HG03565 (cell line): Measurements from ENCODE around the gene PDE9A.

Experiments used
- ATAC-seq: cut with Tn5 transposase; IDR thresholded peaks from one replicate; pipeline ENCODE4 v1.9.1; 2021; ENCODE audit warnings: mild to moderate bottlenecking, moderate library complexity; ENCODE audit not compliant: unreplicated experiment

The PDE9A gene

DNA sequence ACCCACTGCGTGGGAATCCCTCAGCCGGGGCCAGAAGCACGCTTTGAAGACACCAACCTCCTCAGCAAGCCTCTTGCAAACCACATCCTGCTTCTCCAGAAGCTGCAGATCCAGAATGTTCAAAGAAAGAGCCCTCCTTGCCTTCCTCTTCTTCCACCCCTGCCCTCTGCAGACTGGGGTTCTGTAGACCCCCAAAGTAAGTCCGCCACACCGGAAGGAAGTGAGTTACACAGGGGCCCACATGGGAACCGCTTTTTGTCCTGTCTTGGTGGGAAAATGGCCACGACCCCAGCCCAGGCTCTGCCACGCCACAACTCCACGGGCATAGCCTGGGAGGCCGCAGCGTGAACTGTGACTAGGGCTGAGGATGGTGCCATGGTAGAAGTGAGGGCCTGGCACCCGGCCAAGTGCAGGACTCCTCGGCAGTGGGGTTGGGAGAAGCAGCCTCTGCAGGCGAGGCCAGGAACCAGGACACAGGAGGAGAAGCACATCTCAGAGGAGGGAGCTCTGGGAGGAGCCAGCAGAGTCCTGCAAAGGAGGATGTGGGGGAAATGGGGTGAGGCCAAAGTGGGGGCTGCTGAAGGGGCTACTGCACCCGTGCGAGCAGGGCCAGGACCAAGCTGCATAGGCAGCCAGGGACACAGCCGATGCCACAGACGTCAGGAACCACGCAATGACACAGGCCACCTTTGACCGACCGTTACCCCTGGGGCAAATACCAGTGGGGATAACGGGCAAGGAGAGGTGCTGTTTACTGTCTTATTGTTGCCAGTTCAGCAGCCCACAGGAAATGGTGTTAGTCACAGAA, 30.9 kb downstream of the PDE9A start:
- no peak for ATAC-seq

DNA sequence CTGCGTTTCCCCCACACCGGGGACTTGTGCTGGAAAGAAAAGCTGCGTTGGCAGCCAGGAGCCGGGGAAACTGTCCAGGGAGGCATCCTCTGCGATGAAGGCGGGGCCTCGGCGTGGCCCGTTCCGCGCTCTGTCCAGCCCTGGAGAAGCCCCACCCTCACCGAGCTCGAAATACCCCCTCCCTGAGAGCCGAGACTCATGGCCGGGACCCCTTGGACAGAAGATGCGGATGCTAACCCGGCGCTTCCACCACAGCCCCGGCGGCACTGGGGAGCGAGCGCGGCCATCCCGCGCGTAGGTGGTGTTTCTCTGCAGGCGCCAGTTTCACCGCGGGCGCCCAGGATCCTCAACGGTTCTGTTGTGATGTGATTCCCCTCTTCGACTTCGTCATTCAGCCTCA, 31.6 kb downstream of the PDE9A start:
- ATAC-seq, result no peak

DNA sequence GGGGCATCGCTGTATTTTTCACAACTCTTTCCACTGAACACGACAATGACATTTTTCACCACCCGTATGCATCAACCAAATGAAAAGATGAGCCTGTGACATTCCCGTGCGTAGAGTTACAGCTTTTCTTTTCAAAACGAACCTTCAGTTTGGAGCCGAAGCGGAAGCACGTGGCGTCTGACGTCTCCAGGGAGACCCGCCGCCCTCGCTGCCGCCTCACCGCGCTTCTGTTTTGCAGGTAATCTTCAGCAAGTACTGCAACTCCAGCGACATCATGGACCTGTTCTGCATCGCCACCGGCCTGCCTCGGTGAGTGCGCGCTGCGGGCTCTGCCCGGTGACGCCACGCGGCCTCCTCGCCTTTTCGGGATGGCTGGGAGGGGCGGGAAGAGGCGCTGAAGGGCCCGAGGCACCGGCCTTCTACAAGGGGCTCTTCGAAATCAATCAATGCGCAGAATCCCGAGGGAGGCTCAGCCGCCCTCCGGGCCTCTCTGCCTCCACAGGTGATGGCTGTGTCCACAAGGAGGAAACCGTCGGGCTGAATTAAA, 32.6 kb downstream of the PDE9A start:
- no peak for ATAC-seq

DNA sequence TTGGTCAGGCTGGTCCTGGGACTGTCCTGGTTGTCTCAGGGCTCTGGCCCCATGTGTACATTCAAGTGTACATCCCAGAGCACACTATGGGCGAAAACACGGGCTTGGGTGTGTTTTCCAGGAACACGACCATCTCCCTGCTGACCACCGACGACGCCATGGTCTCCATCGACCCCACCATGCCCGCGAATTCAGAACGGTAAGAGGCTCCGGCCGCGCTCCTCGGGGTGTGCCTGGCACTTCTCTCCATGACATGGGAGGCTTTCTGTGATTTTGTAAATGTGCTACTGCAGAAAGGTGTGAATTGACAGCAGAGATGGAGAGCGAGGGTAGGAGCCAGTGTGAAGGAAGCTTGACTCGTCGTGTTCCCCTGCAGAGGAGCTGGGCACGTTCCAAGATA, 34.4 kb downstream of the PDE9A start:
- no peak for ATAC-seq

- ATAC-seq, result no peak
Observed at GRCh38 chr21:42688226-42688840, 34.9 kb downstream of the PDE9A start.

- no peak for ATAC-seq
Observed at GRCh38 chr21:42688841-42689371, 35.5 kb downstream of the PDE9A start.

GRCh38 chr21:42690586-42690985, 37.2 kb downstream of the PDE9A start:
- no peak for ATAC-seq

GRCh38 chr21:42691901-42692559, 38.6 kb downstream of the PDE9A start:
- no peak for ATAC-seq

- no peak for ATAC-seq
Observed at GRCh38 chr21:42692688-42693087, 39.3 kb downstream of the PDE9A start.

GRCh38 chr21:42694751-42695696, 41.6 kb downstream of the PDE9A start:
- no peak for ATAC-seq

- no peak for ATAC-seq
Observed at GRCh38 chr21:42695697-42696380, 42.4 kb downstream of the PDE9A start.

- no peak for ATAC-seq
Observed at GRCh38 chr21:42696501-42697040, 43.1 kb downstream of the PDE9A start.

- no peak for ATAC-seq
Observed at GRCh38 chr21:42698733-42699132, 45.3 kb downstream of the PDE9A start.

DNA sequence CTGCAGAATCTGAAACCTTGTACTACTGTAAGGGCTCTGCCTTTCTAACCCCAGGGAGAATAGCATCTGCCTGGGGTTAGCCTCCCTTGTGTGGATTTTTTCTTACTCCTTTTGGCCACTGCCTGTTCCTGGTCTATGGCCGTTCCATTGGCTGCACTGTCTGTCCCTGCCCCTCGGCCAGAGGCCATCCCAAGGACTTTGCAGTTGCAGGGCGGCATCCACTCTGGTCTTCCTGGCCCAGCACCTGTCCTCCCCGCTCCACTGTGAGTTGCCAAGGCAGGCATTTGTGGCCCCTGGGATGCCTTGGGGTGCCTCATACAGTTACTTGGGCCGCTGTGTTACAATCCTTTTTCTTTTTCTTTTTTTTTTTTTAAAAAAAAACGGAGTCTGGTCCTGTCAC, 45.8 kb downstream of the PDE9A start:
- no peak for ATAC-seq

DNA sequence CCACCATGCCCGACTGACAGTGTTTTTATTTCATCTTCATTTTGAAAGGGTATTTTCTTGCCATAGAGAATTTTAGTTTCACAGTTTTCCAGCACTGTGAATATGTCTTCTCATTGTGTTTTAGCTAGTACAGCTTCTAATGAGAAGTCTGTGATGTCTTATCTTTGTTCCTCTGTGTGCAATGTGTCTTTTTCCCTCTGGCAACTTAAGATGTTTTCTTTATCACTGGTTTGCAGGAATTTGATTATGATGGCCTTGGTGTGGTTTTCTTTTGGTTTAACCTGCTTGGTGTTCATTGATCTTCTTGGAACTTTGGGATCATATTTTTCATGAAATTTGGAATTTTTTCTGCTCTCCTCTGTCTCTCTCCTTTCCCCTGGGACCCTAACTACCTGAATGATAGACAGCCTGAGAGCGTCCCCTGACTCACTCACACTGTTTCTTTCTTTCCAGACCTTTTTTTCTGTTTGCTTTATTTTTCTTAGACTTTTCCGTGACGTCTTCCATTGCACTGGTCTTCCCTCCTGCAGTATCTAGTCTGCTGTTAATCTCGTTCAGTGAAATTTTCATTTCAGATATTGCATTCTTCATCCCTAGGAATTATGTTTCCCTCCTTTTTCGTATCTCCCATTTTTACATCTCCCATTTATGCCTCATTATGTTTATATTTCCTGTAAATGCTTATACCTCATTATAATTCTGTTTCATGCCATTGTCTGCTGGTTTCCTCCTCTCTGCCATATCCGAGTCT, 48.5 kb downstream of the PDE9A start:
- ATAC-seq, result no peak

DNA sequence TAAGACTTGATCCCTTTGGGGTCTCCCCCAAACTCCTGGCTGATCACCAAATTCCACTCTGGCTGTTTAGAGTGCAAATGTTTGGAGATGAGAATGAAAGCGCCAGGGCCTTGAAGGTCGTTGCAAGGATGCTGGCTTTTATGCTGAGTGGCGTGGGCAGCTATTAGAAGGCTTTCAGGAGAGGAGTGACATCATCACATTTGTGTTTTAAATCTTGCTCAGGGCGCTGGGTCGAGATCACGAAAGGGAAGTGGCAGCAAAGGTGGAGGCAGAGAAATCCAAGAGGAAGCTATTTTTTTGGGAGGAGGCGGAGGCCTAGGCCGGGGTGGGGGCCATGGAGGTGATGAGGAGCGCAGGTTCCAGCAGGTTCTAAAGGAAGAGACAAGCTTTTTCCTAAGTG, 49.3 kb downstream of the PDE9A start:
- ATAC-seq, result no peak

DNA sequence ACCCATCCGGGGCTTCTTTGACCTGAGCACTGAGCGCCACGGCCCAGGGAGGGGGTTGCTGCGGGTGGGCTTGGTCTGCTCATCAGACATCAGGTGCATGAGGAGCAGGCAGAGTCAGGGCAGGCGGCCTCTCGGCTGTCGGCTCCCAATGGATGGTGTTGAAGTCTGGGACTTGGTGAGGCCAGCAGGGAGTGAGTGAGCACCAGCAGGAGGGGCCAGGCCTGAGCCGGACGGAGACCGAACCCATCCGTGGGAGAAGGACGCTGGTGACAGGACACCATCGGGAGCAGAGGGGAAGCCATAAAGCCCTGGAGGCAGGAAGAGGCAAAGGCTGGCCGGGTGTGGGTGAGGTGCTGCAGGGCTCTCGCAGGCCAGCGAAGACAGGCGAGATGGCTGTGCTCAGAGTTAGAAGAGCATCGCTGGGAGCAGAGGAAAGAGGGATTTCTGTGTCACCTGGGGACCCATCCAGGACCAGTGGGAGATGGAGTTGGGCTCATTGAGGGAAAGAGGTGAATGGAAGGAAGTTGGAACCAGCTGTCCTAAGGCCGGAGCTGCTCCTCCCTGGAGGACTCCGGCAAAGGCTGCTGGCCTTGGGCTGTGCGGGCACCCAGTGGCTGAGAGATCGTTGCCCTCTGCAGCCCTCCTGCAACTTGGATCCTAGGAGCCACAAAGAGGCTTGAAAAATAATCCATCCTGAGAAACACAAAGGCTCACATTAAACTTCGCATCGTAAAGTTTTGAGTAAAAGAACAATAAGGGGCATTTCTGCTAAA, 49.9 kb downstream of the PDE9A start:
- ATAC-seq, result no peak

DNA sequence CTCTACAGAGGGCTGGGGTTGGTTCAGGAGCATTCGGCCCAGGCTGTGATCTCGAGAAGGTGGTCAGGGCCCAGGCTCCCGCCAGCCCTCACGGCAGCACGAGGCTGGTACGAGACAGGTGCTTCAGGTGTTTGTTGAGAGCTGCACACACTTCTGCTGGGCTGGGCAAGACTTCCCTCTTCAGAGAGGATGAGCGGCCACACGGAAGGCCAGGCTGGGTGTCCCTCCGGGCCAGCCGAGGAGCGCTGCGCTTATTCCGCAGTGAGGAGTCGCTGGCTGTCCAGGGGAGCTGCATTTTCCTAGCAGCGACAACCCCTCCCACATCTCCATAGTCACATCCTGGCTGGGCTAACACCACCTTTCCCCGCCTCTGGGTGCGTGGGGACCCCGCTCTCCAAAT, 50.5 kb downstream of the PDE9A start:
- no peak for ATAC-seq
